ENCODE measurements around the gene NUP58.

GRCh38 chr13:25252225-25252624 lies 49.2 kb upstream of the NUP58 start:
- TF ChIP-seq POLR2A (IDR thresholded peaks at IDR 0.05) = no peak
- TF ChIP-seq, protein P1, sequence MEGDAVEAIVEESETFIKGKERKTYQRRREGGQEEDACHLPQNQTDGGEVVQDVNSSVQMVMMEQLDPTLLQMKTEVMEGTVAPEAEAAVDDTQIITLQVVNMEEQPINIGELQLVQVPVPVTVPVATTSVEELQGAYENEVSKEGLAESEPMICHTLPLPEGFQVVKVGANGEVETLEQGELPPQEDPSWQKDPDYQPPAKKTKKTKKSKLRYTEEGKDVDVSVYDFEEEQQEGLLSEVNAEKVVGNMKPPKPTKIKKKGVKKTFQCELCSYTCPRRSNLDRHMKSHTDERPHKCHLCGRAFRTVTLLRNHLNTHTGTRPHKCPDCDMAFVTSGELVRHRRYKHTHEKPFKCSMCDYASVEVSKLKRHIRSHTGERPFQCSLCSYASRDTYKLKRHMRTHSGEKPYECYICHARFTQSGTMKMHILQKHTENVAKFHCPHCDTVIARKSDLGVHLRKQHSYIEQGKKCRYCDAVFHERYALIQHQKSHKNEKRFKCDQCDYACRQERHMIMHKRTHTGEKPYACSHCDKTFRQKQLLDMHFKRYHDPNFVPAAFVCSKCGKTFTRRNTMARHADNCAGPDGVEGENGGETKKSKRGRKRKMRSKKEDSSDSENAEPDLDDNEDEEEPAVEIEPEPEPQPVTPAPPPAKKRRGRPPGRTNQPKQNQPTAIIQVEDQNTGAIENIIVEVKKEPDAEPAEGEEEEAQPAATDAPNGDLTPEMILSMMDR (IDR thresholded peaks at IDR 0.05) = no peak
- no peak for TF ChIP-seq POLR2AphosphoS5 (IDR thresholded peaks at IDR 0.05)

All from breast epithelium (tissue), 3 donors.